Colonic mucosa (tissue), 4 donors: ENCODE measurements around the gene ZNF511. TPM values are rescaled to one million over a fixed set of nuclear protein-coding genes. Genes with fewer than 3 reads are reported as not detected.
A peak's percentile ranks its signal among the peaks of the same experiment; 100 is the strongest.

Source experiments
- DNase-seq: peaks from one replicate; pipeline ENCODE4 v3.0.0-alpha.2; 2020
- H3K27ac ChIP-seq: fragments of 200-600 bp; one replicate; pipeline ENCODE4 v1.8.0; 2021
- H3K27me3 ChIP-seq: fragments of 200-600 bp; one replicate; pipeline ENCODE4 v1.8.0; 2021
- H3K36me3 ChIP-seq: fragments of 200-600 bp; one replicate; pipeline ENCODE4 v1.8.0; 2021
- H3K4me1 ChIP-seq: fragments of 200-600 bp; one replicate; pipeline ENCODE4 v1.8.0; 2021; ENCODE audit warnings: mild to moderate bottlenecking
- H3K4me3 ChIP-seq: fragments of 200-600 bp; one replicate; pipeline ENCODE4 v1.8.0; 2021
- H3K9ac ChIP-seq, 2 donors: one replicate each; pipeline ENCODE4 v1.7.0; 2013; ENCODE audit warnings: control low read depth in 2 of 2, low read depth in 2 of 2, low read length in 2 of 2
- H3K9me3 ChIP-seq: fragments of 200-600 bp; one replicate; pipeline ENCODE4 v1.8.0; 2021
- intact Hi-C: fragments of 100-400 bp; cut with DNase I; formaldehyde crosslinking; loops from one replicate; pipeline ENCODE4 v1.14.1; 2022
- total RNA-seq, 2 donors: library from RNA; stranded (reverse); fragmentation: NEBNext Ultra II Directional in 1 of 2; extraction: Animal tissue kit (Norgen Biotek cat#: 25700) in 1 of 2; gene quantifications; one replicate each; pipeline ENCODE4 v1.2.1, GENCODE V29; 2021
- TF ChIP-seq, protein P1 (sequence below): fragments of 200-600 bp; IDR thresholded peaks from one replicate; pipeline ENCODE4 v1.8.0; 2022; ENCODE audit warnings: antibody characterized with exemption, mild to moderate bottlenecking
- donor health status: healthy.
- donor health status: DM: no; HTN: no; CAD: no.
- donor health status: DM: no; HTN: no; CAD: no.

The ZNF511 gene
- total RNA-seq, 2 donors from 2014 or later = 53.9 to 78.2 TPM

DNA sequence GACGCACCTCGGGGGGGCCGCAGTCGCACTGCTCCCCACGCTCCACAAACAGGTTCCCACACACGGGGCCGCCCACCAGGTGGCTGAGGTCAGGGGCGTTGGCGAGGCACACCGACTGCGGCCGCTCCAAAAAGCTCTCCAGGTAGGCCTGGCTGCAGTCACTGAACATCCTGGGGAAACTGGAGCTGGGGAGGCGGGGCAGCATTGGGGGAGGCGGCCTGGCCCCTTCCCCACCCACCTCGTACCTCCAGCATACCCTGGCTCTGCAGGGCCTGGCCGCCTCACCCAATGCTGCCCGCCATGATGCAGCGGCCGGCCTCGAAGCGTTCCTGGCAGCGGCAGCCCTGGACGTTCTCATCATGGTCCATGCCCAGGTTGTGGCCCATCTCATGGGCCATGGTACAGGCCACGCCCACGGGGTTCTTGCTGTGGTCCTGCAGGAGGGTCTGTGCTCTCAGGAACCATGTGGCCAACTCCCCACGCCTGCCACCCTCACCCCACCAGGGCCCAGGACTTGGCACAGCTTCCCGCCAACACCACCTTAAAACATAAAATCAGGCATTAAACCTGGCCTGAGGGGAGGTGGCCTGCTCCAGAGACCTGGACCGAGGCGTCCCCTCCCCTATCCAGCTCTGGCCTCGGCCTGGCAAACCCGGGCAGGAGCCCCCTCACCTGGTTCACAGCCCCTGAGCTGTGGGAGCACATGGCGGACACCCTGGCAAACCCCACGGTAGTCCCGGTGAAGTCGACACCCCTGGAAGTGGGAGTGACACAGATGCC is 37.0 kb upstream of the ZNF511 start:
- Histone ChIP-seq H3K4me3 (no peak overlapping the region), H3K27ac (no peak overlapping the region), H3K36me3 (no peaks in the 10 kb centered on the region), H3K9ac (no peak overlapping the region), H3K9me3 (no peaks in the 10 kb centered on the region), H3K4me1 (no peaks in the 10 kb centered on the region), H3K27me3 (peaks cover 11% of the 10 kb centered on the region)
- intact Hi-C loops = no loop called here
- TF ChIP-seq, protein P1, sequence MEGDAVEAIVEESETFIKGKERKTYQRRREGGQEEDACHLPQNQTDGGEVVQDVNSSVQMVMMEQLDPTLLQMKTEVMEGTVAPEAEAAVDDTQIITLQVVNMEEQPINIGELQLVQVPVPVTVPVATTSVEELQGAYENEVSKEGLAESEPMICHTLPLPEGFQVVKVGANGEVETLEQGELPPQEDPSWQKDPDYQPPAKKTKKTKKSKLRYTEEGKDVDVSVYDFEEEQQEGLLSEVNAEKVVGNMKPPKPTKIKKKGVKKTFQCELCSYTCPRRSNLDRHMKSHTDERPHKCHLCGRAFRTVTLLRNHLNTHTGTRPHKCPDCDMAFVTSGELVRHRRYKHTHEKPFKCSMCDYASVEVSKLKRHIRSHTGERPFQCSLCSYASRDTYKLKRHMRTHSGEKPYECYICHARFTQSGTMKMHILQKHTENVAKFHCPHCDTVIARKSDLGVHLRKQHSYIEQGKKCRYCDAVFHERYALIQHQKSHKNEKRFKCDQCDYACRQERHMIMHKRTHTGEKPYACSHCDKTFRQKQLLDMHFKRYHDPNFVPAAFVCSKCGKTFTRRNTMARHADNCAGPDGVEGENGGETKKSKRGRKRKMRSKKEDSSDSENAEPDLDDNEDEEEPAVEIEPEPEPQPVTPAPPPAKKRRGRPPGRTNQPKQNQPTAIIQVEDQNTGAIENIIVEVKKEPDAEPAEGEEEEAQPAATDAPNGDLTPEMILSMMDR = no peak
- no peak for DNase-seq

DNA sequence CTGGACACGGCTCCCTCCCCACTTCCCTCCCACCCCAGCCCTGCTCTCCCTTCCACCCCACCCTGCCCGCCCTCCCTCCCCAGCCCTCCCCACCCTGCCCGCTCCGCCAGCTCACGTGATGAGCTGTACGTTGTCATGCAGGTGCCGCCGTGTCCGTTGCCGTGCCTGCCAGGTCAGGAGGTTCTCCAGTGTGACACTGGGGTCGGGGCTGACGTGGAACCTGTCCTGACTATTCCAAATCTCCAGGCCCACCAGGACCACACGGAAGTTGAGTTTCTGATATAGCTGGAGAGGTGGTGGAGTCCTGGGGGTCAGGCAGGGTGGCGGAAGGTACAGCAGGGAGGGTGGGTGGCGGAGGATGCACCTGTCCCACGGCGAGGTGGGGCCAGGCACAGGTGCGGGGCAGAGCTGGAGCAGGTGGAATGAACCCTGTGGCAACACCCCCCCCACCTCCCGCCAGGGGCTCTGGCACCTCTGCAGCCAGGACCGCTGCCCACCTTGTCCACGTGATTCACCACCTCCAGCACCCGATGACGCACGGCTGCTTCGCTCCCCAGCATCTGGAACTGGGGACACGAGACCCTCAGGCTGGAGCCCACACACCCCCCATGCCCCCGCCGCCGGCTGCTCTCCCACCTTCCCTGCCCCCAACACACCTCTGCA is 36.3 kb upstream of the ZNF511 start:
- no peaks in the 10 kb centered on the region for H3K9me3 ChIP-seq
- H3K4me1 ChIP-seq = peaks cover 4% of the 10 kb centered on the region
- H3K9ac ChIP-seq = no peak overlapping the region
- DNase-seq = no peak
- TF ChIP-seq, protein P1 = no peak
- no peak overlapping the region for H3K4me3 ChIP-seq
- H3K36me3 ChIP-seq = no peaks in the 10 kb centered on the region
- no peak overlapping the region for H3K27ac ChIP-seq
- intact Hi-C loops = no loop called here
- H3K27me3 ChIP-seq = peaks cover 16% of the 10 kb centered on the region

DNA sequence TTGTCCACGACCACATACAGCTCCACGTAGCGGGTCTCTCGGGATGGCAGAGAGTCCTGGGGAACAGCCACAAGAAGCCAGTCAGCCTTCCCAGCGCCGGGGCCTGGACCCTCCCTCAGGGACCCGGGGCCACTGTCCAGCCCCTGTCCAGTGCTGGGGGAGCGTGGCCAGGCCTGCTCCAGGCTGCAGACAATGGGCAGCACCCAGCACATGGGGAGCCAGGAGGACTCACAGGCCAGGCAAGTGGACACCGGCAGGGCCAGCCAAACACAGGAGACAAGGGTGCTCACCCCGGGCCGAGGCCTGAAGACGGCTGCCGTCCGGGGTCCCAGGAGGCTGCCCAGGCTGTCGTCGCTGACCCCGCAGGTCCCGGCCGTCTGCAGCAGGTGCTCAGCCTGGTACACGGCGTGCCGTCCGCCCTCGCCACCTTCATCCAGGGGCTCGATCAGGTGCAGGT is 35.7 kb upstream of the ZNF511 start:
- TF ChIP-seq, protein P1 = no peak
- no peak for DNase-seq
- no peaks in the 10 kb centered on the region for H3K9me3 ChIP-seq
- H3K36me3 ChIP-seq = no peaks in the 10 kb centered on the region
- H3K27me3 ChIP-seq = peaks cover 16% of the 10 kb centered on the region
- H3K9ac ChIP-seq = no peak overlapping the region
- peaks cover 4% of the 10 kb centered on the region for H3K4me1 ChIP-seq
- no peak overlapping the region for H3K4me3 ChIP-seq
- no peak overlapping the region for H3K27ac ChIP-seq
- intact Hi-C loops = no loop called here

DNA sequence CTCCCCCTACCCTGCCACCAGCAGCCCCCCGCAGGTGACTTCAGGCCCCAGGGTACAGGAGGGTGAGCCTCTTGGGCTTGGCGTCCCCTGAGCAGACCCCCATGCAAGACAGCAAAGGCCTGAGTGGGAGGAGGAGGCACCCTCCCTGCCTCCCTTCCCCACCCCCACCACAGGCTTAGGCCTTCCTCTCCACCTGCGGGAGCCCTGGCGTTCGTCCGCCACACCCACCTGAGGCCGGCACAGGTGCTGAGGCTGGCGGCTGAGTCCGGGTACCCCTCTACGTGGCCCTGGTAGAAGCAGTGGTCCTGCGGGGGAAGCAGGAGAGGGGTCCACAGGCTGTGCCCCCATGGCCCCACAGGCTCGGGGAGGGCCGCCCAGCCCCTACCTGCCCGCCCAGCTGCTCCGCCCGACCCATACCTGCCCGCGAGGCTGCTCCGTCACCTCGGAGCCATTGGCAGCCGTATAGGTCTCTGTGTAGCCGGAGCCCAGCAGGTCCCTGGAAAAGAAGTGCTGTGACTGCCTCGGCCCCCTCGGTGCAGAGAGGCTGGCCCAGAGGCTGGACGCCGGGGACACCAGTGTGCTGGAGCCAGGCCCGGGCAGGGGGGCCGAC is 35.1 kb upstream of the ZNF511 start:
- Histone ChIP-seq H3K27ac (no peak overlapping the region), H3K4me1 (peaks cover 4% of the 10 kb centered on the region), H3K27me3 (peaks cover 16% of the 10 kb centered on the region), H3K4me3 (no peak overlapping the region), H3K36me3 (no peaks in the 10 kb centered on the region), H3K9ac (no peak overlapping the region), H3K9me3 (no peaks in the 10 kb centered on the region)
- intact Hi-C loops = no loop called here
- TF ChIP-seq, protein P1 = no peak
- DNase-seq = no peak

DNA sequence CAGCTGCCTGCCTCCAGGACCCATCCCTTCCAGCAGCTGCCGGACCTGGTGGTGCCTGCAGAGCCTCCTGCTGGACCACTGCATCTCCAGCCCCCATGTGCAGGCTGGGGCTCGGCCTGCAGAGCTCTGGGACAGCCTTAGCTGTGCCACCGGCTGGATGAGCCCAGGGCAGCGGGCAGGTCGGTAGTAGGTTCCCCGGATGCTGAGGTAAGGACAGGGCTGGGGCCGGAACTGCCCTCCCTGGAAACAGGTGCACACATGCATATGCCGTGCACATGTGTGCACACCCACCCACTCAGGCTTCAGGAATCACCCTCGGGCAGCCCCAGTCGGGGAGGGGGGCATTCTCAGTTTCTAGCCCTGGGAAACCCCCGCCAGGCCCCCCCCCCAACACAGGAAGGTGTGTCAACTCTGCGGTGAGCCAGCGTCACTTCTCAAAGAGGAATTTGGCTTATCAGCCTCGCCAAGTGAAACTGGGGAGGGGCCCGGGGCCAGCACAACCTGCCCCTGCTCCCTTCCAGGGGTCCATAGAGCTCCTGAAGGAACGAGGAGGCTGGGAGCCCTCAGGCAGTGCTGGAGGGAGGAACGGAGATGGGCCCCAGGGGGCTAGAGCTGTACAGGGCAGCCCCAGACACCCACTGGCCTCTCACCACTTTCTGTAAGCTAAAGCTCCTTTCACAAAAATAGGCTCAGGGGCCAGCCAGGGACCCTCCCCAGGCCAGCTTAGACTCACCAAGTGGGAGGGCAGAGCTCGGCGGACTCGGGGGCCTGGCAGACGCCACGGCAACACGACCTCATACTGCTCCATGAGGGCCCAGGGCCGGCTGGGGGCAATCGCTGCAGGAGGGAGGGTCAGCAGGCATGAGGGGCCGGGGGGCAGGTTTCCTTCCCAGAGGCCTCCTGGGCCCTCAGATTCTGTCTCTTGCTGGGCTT is 33.7 kb upstream of the ZNF511 start:
- Histone ChIP-seq H3K27me3 (peaks cover 16% of the 10 kb centered on the region), H3K9me3 (no peaks in the 10 kb centered on the region), H3K27ac (peak overlapping the region; percentile 41), H3K4me3 (peak overlapping the region; percentile 31), H3K36me3 (no peaks in the 10 kb centered on the region), H3K4me1 (peaks cover 4% of the 10 kb centered on the region), H3K9ac (peak overlapping the region; percentile 46 to 63)
- intact Hi-C loops = no loop called here
- DNase-seq = no peak
- TF ChIP-seq, protein P1 = no peak
